GM21825 (cell line): ENCODE measurements around the gene CKAP5.
A peak's percentile ranks its signal among the peaks of the same experiment; 100 is the strongest.
"Not testable (repeated sequence)": the region's sequence is repeated elsewhere in the genome, so short reads cannot be mapped to it uniquely, and the experiment has no call there.

Source experiments
- ATAC-seq: cut with Tn5 transposase; IDR thresholded peaks from one replicate; pipeline ENCODE4 v1.9.1; 2021; ENCODE audit warnings: mild to moderate bottlenecking, moderate library complexity; ENCODE audit not compliant: unreplicated experiment

The CKAP5 gene

DNA sequence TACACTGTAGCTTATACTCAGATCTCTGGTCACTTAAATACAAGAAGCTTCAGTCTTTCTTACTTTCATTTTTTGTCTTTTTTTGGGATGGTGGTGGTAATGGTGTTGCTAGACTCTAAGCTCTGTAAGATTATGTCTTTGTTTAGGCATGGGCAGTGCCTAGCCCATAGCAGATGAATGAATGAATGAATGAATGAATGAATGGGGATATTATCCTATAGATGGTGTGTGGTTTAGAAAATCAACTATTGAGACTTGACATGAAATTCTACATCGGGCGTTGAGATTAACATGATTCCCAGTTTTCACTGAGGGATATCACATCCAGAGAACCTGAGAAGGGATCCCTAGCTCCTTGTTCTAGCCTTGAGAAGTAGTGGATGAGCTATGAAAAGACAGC, 9.8 kb upstream of the CKAP5 start:
- no peak for ATAC-seq

DNA sequence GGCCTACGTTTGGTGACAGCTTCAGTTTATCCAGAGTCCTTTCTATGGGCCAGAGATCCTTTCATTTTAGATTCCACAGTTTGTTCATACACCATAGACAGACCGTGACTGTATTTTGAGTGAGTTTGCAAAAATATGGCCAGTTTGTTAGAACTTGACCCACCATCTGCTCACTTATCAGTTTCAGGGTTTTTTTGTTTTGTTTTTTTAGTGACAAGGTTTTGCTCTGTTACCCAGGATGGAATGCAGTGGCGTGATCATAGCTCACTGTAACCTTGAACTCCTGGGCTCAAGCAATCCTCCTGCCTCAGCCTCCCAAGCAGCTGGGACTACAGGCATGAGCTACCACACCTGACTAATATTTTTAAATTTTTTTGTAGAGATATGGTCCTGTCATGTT, 9.1 kb upstream of the CKAP5 start:
- ATAC-seq: no peak

DNA sequence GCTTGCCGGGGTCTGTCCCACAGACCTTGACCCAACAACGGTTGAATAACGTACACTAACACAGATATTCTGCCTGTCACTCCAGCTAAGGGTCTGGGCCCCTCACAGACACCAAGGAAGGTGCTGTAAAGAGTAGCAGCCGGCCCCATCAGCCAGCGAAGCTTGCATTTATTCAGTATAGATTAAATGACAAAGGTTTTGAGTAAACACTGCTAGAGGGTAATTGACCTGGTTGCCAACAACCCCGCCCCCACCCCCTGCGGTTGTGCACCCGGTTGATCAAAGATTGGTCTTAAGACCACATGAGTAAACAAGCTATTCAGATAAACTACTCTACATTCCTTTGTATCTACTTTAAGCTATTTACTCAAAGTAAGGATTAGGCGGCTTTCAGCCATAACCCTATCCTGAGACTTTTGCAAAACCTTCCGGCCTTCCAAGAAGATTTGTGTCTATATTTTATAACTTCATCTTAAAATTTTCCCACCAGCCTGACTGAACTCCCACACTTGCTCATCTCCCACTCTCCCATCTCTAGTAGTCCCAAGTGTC, 4.8 kb upstream of the CKAP5 start:
- ATAC-seq: no peak

DNA sequence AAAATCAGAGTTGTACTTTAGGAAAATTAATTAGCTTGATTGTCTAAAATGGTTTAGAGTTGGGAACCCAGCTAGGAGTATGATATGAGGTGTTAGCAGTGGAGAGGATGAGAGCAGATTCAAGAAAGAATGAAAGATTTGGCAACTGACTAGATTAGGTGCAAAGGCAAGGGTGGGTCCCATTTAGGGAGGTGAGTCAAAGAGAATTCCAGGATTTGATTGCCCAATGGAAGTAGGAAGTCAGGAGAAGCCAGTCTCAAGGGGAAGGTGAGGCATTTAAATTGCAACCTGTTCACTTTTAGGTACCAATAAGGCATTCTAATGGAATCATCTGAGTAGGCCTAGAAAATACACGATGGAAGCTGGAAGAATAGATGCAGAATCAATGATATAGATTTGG, 3.6 kb upstream of the CKAP5 start:
- ATAC-seq: no peak

DNA sequence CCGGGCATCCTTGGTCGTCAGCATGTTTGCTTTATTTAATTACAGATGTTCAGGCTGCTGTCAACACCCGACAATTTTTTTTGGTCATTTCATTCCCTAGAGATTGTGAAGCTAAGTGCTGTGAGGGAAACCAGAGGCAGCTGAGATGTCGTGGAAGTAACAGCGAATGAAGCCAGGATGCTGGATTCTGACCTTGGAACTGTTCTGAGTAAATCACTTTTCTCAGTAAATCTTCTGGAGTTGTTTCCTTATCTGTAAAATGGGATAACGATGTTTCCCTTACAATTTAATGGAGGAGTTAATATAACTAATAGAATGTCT, 390 bp upstream of the CKAP5 start:
- peak; percentile 15 for ATAC-seq

DNA sequence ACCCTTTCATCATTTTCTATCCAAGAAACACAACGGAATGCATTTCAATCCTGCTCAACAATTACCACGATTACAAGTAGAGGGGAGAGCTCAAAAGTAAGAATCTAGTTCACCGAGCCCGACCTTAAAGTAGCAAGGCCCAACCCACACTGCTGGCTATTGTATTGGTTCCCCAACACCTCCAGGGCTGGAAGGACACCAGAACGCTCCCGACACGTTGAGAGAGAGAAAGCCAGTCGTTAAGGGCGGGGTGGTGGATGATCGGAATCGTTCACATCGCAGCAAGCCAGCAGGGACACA, 690 bp downstream of the CKAP5 start:
- no peak for ATAC-seq

DNA sequence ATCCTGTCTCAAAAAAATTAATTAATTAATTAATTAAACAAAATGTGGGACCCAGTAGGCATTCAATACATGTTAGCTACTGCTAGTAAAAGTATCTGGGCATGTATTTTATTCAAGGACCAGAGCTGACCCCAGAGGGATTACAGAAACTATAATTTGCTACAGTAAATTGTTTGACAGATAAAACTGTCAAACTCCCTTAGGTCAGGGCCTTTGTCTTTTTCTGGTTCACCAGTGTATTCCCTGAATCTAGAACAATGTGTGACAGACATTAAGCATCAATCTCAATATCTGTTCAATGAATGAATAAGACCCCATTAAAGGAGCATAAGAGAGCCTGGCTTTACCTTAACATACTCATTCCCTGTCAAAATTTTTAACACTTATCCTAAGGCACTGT, 6.0 kb downstream of the CKAP5 start:
- ATAC-seq: no peak

DNA sequence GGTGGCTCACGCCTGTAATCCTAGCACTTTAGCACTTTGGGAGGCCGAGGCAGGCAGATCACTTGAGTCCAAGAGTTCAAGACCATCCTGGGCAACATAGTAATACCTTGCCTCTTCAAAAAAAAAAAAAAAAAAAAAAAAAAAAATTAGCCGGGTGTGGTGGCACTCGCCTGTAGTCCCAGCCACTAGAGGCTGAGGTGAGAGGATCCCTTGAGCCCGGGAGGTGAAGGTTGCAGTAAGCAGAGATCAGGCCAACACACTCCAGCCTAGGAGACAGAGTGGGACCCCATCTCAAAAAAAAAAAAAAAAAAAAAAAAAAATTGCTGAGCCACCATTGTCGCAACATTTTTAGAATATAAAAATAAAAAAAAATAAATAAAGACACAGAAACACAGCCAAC, 7.6 kb downstream of the CKAP5 start:
- ATAC-seq: no peak

DNA sequence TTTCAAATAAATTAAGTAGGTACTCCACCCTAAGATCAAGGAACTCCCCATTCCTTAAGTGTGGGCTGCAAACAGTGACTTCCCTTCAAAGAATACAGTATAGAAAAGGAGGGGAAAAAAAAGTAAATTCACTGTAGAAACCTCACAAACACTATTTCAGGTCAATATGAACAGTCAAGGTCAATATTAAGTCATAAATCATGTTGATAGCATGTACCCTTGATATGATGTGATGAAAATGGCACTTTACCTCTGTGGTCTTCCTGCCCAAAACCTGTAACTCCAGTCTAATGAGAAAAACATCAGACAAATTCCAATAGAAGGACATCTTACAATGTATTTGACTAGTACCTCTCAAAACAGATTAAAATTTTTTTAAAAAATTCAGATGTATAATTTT, 8.2 kb downstream of the CKAP5 start:
- ATAC-seq: no peak

DNA sequence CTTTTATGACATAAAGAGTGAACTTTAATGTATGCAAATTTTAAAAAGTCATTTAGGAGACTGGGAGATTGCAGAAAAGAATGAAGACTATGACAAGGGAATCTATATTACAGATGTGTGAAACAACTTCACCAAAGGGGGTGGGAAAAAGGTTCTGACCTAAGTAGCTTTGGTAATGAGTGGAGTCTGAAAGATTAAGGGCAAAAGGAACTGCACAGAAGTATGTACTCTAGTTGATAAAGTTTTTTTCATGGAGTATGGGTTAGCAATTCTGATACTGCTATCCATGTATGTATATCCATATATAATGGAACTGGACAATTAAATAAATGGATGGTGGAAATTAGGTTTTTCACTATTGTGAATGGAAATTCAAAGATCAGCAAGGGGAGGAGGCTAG, 9.2 kb downstream of the CKAP5 start:
- ATAC-seq: no peak

DNA sequence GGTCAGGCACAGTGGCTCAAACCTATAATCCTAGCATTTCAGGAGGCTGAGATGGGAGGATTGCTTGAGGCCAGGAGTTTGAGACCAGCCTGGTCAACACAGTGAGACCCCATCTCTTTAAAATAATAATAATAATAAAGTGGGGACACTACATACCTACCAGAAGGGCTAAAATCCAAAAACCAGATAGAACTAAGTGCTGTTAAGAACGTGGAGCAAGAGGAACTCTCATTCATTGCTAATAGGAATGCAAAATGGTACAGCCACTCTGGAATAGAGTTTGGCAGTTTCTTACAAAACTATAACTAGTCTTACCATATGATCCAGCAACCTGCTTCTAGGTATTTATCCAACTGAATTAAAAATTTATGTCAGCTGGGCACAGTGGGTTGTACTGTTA, 9.6 kb downstream of the CKAP5 start:
- ATAC-seq: no peak

DNA sequence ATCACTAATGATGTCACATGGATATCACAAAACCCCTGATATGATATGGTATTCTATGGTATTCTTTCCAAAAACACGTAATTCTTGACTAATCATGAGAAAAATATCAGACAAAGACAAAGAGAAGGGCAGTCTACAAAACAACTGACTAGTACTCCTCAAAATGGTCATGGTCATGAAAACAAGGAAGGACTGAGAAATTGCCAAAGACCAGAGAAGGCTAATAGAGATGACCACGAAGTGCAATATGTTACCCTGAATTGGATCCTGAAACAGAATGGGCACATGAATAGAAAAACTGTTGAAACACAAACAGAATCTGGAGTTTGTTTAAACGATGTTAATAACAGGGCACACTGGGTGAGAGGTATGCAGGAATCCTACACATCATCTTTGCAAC, 10.2 kb downstream of the CKAP5 start:
- no peak for ATAC-seq

DNA sequence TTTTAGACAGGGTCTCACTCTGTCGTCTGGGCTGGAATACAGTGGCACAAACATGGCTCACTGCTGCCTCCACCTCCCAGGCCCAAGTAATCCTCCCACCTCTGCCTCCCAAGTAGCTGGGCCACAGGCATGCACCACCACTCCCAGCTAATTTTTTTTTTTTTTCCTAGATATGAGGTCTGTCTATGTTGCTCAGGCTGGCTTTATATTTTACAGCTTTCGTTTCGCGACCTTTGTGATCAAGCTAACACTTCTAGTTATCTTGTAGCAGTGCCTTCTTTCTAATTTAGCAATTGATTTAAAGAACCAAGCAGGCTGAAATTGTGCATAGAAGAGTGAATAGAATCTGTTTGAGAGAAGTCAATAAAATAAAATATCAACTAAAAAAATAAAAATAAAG, 11.3 kb downstream of the CKAP5 start:
- no peak for ATAC-seq

DNA sequence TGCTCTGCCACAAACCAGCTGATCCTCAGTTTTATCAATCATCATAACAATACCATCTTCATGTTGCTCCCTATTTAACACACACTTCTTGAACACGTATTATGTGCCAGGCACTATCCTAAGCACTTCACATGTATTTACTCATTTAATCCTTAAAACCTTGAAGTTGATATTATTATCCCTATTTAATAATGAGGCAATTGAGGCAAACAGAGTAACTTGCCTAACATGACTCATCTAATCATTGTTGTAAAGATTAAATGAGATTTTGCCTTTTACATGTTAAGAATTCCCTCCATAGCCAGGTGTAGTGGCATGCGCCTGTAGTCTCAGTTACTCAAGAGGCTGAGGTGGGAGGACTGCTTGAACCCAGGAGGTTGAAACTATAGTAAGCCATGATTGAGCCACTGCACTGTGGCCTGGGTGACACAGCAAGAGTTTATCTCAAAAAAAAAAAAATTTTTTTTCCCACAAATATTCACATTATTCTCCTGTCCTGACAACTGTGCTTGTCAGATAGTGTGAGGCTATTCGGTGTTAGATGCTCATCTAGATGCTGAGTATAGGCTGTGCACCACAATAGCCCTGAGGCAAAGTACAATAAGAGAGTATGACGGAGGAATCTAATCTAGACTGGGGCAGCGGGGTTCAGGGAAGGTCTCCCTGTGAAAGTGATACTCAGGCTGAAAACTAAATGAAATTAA, 13.4 kb downstream of the CKAP5 start:
- ATAC-seq: no peak

DNA sequence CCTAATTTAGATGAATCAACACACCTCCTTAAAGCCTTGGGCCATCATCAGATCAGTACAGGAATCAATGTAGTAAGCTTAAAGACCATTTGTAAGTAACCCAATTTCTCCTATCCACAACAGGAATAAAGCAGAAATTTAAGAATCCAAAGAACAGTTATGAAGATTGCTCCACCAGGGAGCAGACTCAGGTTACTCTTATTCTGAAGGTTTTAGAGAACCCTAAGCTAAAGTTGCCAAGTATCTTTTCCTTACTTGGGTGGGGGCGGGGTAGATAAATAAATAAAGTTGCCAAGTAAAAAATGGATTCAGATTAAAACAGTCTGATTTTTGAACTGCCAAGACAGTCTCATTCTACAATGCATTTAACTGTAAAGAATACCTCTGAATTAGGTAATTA, 18.1 kb downstream of the CKAP5 start:
- ATAC-seq: no peak

DNA sequence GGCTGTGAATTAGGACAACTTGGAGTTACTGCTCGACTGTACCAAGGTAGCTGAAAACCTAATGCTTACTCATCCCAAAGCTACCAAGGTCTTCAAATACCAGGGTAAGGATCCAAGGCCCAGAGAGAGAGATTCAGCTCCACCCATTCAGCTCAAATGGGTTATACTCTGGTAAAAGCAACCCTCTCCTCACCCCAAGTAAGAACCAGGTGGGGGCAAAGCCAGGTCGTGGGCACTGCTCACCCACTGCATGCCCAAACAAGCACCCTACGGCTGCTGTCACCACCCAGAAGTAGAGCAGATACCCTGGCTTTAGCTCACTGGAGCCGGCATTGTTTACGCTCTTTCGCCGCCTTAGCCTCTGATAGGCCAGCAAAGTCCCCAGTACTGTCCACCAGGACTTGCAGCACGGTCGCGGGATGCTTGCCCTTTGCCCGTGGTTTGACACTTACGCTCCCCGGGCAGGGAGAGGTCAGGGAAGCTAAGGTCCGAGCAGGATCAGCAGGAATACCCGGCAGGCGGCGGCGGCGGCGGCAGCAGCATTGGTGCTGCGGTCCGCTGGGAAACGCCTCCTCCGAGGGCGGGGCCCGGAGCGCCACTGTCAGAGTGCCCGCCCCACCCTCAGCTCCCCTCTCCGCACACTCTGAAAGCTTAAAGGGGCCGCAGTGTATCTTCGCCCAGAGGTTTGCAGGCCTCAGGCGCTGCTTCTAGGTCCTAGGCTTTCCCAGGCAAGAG, 19.6 kb downstream of the CKAP5 start:
- peak; percentile 95 for ATAC-seq

DNA sequence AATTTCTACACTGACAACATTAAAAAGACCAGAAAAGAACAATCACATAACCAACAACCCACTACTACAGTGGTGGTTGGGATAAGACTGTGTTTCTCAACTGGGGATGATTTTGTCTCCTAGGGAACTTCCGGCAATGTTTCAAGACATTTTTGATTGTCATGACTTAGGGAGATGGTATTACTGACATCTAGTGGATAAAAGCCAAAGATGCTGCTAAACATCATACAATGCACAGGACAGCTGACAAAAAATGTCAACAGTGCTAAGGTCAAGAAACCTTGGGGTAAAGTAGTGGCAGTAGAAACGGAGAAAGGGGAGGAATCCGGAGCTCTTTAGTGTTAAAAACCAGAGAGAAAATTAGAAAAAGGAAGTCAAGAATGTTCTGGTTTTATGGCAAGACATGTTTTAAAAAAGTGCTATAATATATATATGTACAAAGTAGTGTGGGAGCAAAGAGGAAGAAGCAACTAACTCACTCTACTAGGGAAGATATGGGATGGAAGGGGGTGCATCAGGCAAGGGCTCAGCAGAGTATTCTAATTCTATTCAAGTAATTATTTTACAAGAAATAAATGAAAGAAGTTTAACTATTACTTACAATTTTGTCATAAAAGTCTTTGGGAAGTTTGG, 37.2 kb downstream of the CKAP5 start:
- ATAC-seq: no peak

DNA sequence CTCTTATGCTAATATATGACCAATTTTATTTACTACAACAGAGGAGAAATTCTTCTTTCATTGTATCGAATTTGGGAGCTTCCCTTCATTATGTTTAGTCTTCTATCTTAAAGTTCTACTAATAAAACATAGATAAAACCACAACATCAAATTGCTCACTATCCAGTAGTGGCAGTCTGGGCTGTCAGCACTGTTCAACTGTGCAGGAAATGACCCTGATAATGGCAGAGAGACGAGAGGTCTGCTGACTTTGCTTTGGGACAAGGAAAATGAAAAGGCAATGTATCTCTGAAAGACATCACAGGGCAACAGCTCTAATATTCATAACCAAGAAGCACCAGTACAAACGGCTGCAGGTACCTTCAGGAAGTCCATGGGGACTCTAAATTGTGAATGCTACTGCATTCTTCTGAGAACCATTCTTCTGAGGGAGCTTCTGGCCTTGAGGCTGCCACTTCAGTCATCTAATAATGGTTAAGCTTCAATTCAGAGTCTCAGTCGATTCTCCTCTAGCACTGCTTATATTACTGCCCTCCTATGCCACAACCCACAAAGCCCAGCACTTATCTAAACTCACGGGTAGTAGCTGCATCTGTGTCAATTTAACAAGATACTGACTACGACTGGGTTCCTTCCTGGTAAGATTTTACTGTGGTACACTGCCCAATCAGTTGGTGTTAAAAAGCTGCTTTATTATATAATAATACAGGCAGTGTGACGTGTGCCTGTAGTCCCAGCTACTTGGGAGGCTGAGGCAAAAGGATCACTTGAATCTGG, 44.2 kb downstream of the CKAP5 start:
- no peak for ATAC-seq

DNA sequence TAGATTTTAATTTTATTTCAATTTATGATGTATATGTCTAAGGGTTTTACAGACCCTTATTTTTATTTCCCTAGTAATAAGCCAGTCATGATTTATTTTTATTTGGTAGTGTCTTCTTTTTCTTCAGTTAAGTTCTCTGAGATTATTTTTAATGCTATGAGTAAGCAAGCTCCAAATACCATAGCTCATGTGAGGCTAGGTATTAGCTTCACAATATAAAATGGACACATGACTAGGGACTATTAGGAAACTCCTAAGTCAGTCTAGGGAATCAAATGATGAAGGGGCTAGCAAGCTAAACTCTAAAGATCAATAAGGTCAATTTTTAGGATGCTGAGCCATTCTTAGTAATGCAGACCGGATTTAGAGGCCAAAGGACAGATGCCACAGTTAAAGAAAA, 45.9 kb downstream of the CKAP5 start:
- no peak for ATAC-seq

DNA sequence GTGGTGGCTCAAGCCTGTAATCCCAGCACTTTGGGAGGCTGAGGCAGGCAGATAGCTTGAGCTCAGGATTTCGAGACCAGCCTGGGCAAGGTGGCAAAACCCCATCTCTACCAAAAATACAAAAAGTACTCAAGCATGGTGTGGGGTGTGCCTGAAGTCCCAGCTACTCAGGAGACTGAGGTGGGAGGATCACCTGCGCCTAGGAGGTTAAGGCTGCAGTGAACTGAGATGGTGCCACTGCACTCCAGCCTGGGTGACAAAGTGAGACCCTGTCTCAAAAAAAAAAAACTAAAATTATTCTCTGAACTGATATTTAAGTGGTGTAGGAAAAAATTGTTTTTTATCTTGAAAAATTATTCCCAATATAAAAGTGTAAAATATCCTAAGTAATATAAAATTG, 46.4 kb downstream of the CKAP5 start:
- ATAC-seq: not testable (repeated sequence)

DNA sequence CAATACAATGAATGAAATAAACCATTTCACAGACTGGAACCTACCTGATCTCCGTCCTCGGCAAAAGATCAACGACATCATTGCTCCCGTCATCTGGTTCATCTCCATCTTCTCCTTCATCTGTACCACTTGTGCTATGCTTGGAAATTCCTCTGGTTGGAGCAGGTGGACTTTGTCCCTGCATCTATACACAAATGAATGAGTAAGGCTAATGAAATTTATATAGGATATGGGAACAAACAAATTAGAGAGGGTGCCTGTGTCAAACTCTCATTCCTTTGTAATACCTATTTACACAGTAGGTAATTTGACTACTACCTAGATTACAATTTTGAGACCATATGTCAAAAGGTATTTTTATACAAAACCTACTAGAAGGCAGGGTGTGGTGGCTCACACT, 67.7 kb downstream of the CKAP5 start:
- no peak for ATAC-seq

DNA sequence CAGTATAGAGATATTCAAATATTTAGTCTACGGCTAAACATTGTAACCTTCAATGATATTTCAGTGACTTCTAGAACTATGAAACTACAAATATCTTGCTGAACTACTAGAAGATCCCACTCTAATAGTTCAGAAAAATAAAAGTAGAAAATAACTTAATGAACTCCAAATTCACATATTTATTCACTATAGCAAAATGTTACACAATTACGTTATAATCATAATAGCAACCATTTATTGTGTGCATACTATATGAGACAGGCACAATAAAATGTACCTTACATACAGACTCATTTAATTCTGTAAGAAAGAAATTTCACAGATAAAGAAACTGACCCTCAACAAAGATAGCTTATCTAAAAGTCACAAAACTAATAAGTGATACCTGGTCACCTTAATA, 69.2 kb downstream of the CKAP5 start:
- ATAC-seq: no peak
